GM18526 (cell line): Measurements from ENCODE around the gene NDUFS7.

Experiments used
- POLR2A ChIP-seq: IDR thresholded peaks from 3 replicates; pipeline ENCODE4 v1.6.1; 2011; ENCODE audit not compliant: insufficient read length; ENCODE audit errors: extremely low read depth

Gene NDUFS7

GRCh38 chr19:1401138-1401888 lies 17.6 kb downstream of the NDUFS7 start, which contains the start of gene GAMT:
TSS of gene GAMT (minus strand) at chr19:1401542. CDS start at chr19:1401476, 66 bp downstream.
- TF ChIP-seq POLR2A = peak; percentile 53

GRCh38 chr19:1401889-1402217 lies 18.1 kb downstream of the NDUFS7 start:
- no peak for TF ChIP-seq POLR2A

GRCh38 chr19:1402411-1403070 lies 18.8 kb downstream of the NDUFS7 start:
- no peak for TF ChIP-seq POLR2A

GRCh38 chr19:1406774-1407527 lies 23.2 kb downstream of the NDUFS7 start:
- peak; percentile 65 for TF ChIP-seq POLR2A

- TF ChIP-seq POLR2A = peak; percentile 13
Measured at GRCh38 chr19:1407528-1408299, 24.0 kb downstream of the NDUFS7 start, which contains the start of gene DAZAP1. TSS of gene DAZAP1 (plus strand) at chr19:1407586. CDS start at chr19:1407774, 188 bp downstream.

- no peak for TF ChIP-seq POLR2A
Measured at GRCh38 chr19:1408300-1409203, 24.8 kb downstream of the NDUFS7 start.

- no peak for TF ChIP-seq POLR2A
Measured at GRCh38 chr19:1409204-1410005, 25.7 kb downstream of the NDUFS7 start.

GRCh38 chr19:1410136-1410786 lies 26.6 kb downstream of the NDUFS7 start:
- no peak for TF ChIP-seq POLR2A

- TF ChIP-seq POLR2A = no peak
Measured at GRCh38 chr19:1410789-1411188, 27.1 kb downstream of the NDUFS7 start.

- TF ChIP-seq POLR2A = no peak
Measured at GRCh38 chr19:1411255-1412191, 27.8 kb downstream of the NDUFS7 start.

GRCh38 chr19:1412323-1412923 lies 28.7 kb downstream of the NDUFS7 start:
- TF ChIP-seq POLR2A = no peak

GRCh38 chr19:1412995-1413800 lies 29.5 kb downstream of the NDUFS7 start:
- no peak for TF ChIP-seq POLR2A
